ENCODE results near the gene GPR137B. TPM values are rescaled to one million over a fixed set of nuclear protein-coding genes. Genes with fewer than 3 reads are reported as not detected.
A peak's percentile ranks its signal among the peaks of the same experiment; 100 is the strongest.

GPR137B gene
- total RNA-seq, 2 donors from 2014 or later = 22.7 to 39.7 TPM

GRCh38 chr1:236112332-236112627, 30.1 kb upstream of the GPR137B start:
- Histone ChIP-seq H3K27me3 (no peaks in the 10 kb centered on the region), H3K27ac (no peak overlapping the region), H3K4me3 (no peak overlapping the region), H3K4me1 (no peaks in the 10 kb centered on the region), H3K9me3 (no peaks in the 10 kb centered on the region), H3K36me3 (no peaks in the 10 kb centered on the region)
- TF ChIP-seq CTCF (IDR thresholded peaks at IDR 0.05) = no peak
- DNase-seq (ENCODE audit: low spot score) = no peak

GRCh38 chr1:236113324-236114032, 28.9 kb upstream of the GPR137B start:
- Histone ChIP-seq H3K9me3 (no peaks in the 10 kb centered on the region), H3K36me3 (no peaks in the 10 kb centered on the region), H3K4me1 (no peaks in the 10 kb centered on the region), H3K4me3 (no peak overlapping the region), H3K27ac (peak overlapping the region; percentile 33 to 73), H3K27me3 (no peaks in the 10 kb centered on the region)
- no peak for TF ChIP-seq CTCF (IDR thresholded peaks at IDR 0.05)
- DNase-seq (ENCODE audit: low spot score) = no peak

GRCh38 chr1:236114076-236114747, 28.1 kb upstream of the GPR137B start:
- no peak for TF ChIP-seq CTCF (IDR thresholded peaks at IDR 0.05)
- Histone ChIP-seq H3K4me3 (no peak overlapping the region), H3K4me1 (no peaks in the 10 kb centered on the region), H3K27ac (peak overlapping the region; percentile 33 to 73), H3K36me3 (no peaks in the 10 kb centered on the region), H3K27me3 (no peaks in the 10 kb centered on the region), H3K9me3 (no peaks in the 10 kb centered on the region)
- DNase-seq (ENCODE audit: low spot score) = no peak

GRCh38 chr1:236117710-236118109, 24.6 kb upstream of the GPR137B start:
- no peak for TF ChIP-seq CTCF (IDR thresholded peaks at IDR 0.05)
- Histone ChIP-seq H3K4me1 (no peaks in the 10 kb centered on the region), H3K9me3 (no peaks in the 10 kb centered on the region), H3K27me3 (no peaks in the 10 kb centered on the region), H3K27ac (no peak overlapping the region), H3K36me3 (no peaks in the 10 kb centered on the region), H3K4me3 (no peak overlapping the region)
- no peak for DNase-seq (ENCODE audit: low spot score)

GRCh38 chr1:236119943-236120484, 22.3 kb upstream of the GPR137B start:
- H3K4me3 ChIP-seq = no peak overlapping the region
- H3K36me3 ChIP-seq = no peaks in the 10 kb centered on the region
- H3K27me3 ChIP-seq = no peaks in the 10 kb centered on the region
- no peaks in the 10 kb centered on the region for H3K9me3 ChIP-seq
- H3K4me1 ChIP-seq = no peaks in the 10 kb centered on the region
- no peak for DNase-seq (ENCODE audit: low spot score)
- no peak overlapping the region for H3K27ac ChIP-seq
- no peak for TF ChIP-seq CTCF (IDR thresholded peaks at IDR 0.05)

Measured in right atrium auricular region (tissue), 2 donors.